Epithelial cell of prostate (primary cell): ENCODE results near the gene MCTP1.
"Not testable (repeated sequence)": the region's sequence is repeated elsewhere in the genome, so short reads cannot be mapped to it uniquely, and the experiment has no call there.

Experiments used
- DNase-seq: peaks from one replicate; pipeline ENCODE4 v3.0.0-alpha.2; 2011; ENCODE audit warnings: low read depth, low spot score
- H3K27ac ChIP-seq: fragments of 450-650 bp; 2 replicates; pipeline ENCODE4 v1.5.1; 2017; ENCODE audit warnings: mild to moderate bottlenecking

The MCTP1 gene

GRCh38 chr5:95194856-95195255 lies 90.0 kb downstream of the MCTP1 start:
- no peak overlapping the region for H3K27ac ChIP-seq
- DNase-seq, result no peak

GRCh38 chr5:95191330-95191729 lies 93.6 kb downstream of the MCTP1 start:
- DNase-seq, result no peak
- no peak overlapping the region for H3K27ac ChIP-seq

- no peak overlapping the region for H3K27ac ChIP-seq
- DNase-seq, result no peak
These were observed 100.0 kb downstream of the MCTP1 start for GRCh38 chr5:95184924-95185323.

DNA sequence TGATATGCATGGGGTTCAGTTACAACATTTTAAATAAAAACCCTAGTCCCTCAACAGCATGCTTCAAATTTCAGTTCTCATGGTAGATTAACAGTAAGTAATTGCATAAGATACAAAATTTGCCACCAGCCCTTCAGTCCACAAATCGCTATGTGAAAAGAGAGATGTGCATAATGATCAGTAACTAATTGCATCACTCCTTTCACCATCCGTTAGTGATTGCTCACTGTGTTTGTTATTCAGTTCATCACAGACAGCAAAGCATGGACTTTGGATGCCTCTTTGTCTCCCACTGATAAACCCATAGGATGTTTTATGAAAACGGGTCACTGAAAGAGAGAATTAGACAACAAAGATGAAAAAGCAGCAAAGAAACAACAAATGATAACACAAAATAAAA lies 103.2 kb downstream of the MCTP1 start:
- H3K27ac ChIP-seq, result no peak overlapping the region
- no peak for DNase-seq

- DNase-seq, result no peak
- H3K27ac ChIP-seq, result no peak overlapping the region
These were observed 106.7 kb downstream of the MCTP1 start for GRCh38 chr5:95178046-95178651.

GRCh38 chr5:95177456-95177855 lies 107.4 kb downstream of the MCTP1 start:
- no peak for DNase-seq
- H3K27ac ChIP-seq, result no peak overlapping the region

DNA sequence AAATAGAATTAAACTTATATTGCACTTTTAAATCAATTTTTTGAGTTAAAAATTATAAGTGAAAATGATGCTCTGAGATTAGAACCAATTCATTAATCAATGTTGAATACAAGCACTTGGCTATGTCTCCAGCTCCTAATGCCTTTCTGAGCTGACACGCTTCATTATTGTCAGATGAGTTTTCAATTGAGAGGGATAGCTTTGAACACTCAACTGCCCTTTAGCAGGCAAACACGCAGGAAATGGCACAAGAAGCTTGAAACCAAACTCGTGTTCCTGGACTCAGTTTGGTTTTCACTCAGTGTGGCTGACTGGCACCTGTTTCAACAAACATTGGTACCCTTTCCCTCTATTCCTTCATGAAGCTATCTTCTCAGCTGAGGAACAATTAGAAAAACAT lies 109.8 kb downstream of the MCTP1 start:
- no peak for DNase-seq
- H3K27ac ChIP-seq, result no peak overlapping the region

- no peak for DNase-seq
These were observed 112.2 kb downstream of the MCTP1 start for GRCh38 chr5:95172659-95173058.

DNA sequence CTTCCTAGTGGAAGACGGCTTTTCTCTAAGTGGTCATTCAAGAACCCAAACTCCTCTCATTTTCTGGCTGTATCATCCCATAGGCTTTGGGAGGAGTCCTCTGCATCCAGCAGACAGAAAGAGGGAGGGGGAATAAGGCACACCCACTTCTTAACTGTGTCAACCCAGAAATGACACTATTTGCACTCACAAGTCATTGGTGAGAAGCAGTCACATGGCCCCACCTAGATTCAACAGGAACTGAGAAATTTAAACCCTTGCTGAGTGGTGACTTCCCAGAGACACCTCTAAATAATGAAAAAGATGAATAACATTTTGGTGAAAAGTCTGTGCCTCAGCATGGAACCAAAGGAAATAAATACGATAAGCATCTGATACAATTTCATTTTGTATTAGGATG lies 120.0 kb downstream of the MCTP1 start:
- no peak for DNase-seq
- H3K27ac ChIP-seq, result no peak overlapping the region

More at GRCh38 chr5:95172659-95173058, 112.2 kb downstream of the MCTP1 start:
- no peak overlapping the region for H3K27ac ChIP-seq

GRCh38 chr5:95163079-95163478 lies 121.8 kb downstream of the MCTP1 start:
- no peak for DNase-seq
- no peak overlapping the region for H3K27ac ChIP-seq

GRCh38 chr5:95162231-95162992 lies 122.5 kb downstream of the MCTP1 start:
- H3K27ac ChIP-seq, result no peak overlapping the region

DNA sequence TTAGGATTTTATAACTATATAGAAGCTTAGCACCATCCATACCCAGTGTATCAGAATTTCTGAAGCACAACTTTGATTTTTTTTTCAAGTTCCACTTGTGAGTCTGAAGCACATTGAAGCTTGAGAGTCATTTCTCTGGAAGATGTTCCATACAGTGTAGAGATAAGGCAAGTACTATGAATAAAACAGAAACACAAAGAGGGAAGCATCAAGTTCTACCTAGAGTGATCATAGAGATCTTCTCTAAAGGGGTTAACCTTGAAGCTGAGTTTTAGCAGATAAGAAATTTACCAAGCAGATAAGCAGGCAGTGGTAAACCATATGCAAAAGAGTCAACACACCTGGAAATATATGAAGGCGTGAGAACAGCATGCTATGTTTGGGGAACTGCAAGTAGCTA lies 125.3 kb downstream of the MCTP1 start:
- H3K27ac ChIP-seq, result no peak overlapping the region
- DNase-seq, result no peak

More at GRCh38 chr5:95162231-95162992, 122.5 kb downstream of the MCTP1 start:
- DNase-seq, result no peak

GRCh38 chr5:95155888-95156287 lies 129.0 kb downstream of the MCTP1 start:
- no peak for DNase-seq
- H3K27ac ChIP-seq, result no peak overlapping the region

DNA sequence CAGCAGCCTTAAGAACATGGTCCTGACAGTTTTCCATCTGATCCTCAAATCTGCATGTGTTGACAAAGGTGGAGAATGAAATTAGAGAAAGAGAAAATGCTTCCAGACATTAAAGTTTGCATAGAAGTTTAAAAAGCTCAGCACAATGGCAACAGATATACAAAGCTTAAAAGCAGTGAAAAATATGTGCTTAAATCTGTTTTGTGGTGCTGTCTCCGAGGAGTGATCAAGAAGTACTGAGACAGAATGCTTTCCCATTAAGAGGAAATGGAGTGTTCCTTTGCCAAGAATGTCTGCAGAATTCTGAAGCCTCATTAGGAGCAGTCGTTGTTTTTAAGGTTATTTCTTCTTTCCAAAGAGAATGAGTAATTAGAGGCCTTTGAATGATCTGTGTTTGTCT lies 131.4 kb downstream of the MCTP1 start:
- DNase-seq, result no peak
- no peak overlapping the region for H3K27ac ChIP-seq

DNA sequence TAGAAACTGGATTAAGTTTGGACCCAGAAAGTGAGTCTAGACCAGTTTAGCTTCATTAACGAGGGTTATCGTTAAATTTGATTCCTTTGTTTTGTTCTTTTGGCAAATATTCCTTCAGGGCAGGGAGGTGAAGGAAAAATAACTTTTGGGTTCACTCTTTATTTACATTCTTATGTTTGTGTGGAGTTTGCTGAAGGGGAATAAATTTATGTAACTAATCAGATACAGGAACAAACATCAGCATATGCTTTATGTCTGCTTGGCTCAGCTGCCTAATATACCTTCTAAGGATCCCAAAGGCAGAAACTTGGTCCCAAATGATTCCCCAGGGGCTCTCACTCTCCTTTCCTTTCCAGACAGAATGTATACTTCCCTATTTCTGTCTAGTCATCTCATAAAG lies 132.4 kb downstream of the MCTP1 start:
- H3K27ac ChIP-seq, result no peak overlapping the region
- DNase-seq, result no peak

GRCh38 chr5:95152131-95152530 lies 132.8 kb downstream of the MCTP1 start:
- DNase-seq, result no peak
- no peak overlapping the region for H3K27ac ChIP-seq

DNA sequence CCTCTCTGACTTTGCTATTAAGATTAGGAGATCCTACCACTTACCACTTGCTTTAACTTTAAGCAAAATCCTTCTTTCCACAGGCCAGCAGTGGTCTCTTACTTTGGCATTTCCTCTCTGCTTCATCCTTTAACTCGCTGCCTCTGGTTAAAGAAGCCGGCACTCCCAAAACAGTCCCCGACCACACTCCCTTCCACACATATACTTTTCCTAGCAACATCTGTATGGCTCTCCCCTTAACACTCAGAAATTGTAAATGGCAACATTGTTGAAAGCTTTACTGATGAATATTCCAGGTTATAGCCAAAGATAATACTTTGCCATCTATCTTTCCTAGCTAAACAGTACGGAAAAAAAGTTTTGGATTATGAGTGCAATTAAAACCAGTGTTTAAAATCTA lies 133.2 kb downstream of the MCTP1 start:
- no peak for DNase-seq

GRCh38 chr5:95149387-95149786 lies 135.5 kb downstream of the MCTP1 start:
- no peak overlapping the region for H3K27ac ChIP-seq
- DNase-seq, result no peak

More for the DNA sequence above, 133.2 kb downstream of the MCTP1 start:
- no peak overlapping the region for H3K27ac ChIP-seq

DNA sequence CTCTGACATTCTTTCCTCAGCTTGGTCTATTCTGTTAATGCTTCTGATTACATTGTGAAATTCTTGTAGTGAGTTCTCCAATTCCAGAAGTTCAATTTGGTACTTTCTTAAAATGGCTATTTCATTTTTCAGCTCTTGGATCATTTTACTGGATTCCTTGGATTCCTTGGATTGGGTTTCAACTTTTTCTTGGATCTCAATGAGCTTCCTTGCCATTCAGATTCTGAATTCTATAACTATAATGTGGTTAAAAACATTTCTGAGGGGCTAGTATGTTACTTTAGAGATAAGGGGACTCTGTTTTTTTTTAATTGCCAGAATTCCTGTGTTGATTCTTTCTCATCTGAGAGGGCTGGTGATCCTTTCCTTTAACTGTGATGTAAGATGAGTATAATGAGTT lies 136.4 kb downstream of the MCTP1 start:
- H3K27ac ChIP-seq, result no peak overlapping the region
- no peak for DNase-seq

DNA sequence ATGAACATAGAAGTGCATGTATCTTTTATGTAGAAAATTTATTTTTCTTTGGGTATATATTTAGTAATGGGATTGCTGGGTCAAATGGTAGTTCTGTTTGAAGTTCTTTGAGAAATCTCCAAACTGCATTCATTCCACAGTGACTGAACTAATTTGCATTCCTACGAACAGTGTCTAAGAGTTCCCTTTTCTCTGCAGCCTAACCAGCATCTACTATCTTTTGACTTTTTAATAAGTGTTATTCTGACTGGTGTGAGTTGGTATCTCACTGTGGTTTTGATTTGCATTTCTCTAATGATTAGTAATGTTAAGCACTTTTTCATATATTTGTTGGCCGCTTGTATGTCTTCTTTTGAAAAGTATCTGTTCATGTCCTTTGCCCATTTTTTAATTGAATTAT lies 141.0 kb downstream of the MCTP1 start:
- not testable (repeated sequence) for DNase-seq, H3K27ac ChIP-seq

- no peak for DNase-seq
- H3K27ac ChIP-seq, result no peak overlapping the region
These were observed 142.7 kb downstream of the MCTP1 start for GRCh38 chr5:95142145-95142544.

DNA sequence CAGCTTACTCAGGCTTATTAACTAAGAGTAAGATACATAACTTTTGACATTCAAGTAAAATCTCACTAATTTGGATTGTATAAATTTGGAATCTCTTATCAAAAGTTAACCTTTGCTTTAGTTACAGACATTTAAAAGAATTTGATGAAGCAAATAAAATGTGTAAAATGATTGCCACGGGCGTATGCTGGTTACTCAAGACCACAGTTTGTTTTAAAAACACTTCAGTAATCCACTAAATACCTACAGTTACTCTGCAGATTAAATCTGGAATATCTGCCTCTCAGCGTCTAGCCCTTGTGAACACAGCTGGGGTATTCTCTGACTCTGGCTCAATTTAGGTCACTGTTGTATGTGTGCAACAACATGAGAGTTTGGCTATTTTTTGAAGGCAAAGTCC lies 143.8 kb downstream of the MCTP1 start:
- DNase-seq, result no peak
- H3K27ac ChIP-seq, result no peak overlapping the region
